Lung (tissue), 12 donors: ENCODE data around the gene CAPN1. TPM values are rescaled to one million over a fixed set of nuclear protein-coding genes. Genes with fewer than 3 reads are reported as not detected.

Experiments
- ATAC-seq: fragments of 200-7000 bp; cut with Tn5 transposase; one replicate; pipeline ENCODE4 v1.9.1; 2020; ENCODE audit warnings: moderate number of reproducible peaks; ENCODE audit not compliant: insufficient read depth, low FRiP score
- DNase-seq, 3 donors: peaks; one replicate each; pipeline ENCODE4 v3.0.0-alpha.2; 2013 to 2017
- H3K27ac ChIP-seq, 2 donors: one replicate each; pipeline ENCODE4 v1.5.1; 2013; ENCODE audit warnings: mild to moderate bottlenecking in 2 of 2, moderate library complexity in 2 of 2, control low read depth in 1 of 2, inconsistent platforms in 1 of 2, low read depth in 1 of 2, low read length in 1 of 2
- H3K27me3 ChIP-seq, 3 donors: one replicate each; pipeline ENCODE4 v1.5.1; 2013; ENCODE audit warnings: low read length in 2 of 3; ENCODE audit not compliant: control insufficient read depth in 3 of 3, insufficient read depth in 3 of 3
- H3K36me3 ChIP-seq, 4 donors: one replicate each; pipeline ENCODE4 v1.5.1; 2013; ENCODE audit warnings: low read length in 4 of 4, mild to moderate bottlenecking in 1 of 4, moderate library complexity in 1 of 4; ENCODE audit not compliant: control insufficient read depth in 4 of 4, insufficient read depth in 4 of 4
- H3K4me1 ChIP-seq, 5 donors: one replicate each; pipeline ENCODE4 v1.5.1; 2013; ENCODE audit warnings: low read length in 5 of 5, mild to moderate bottlenecking in 2 of 5, moderate library complexity in 1 of 5; ENCODE audit not compliant: control insufficient read depth in 5 of 5, insufficient read depth in 5 of 5
- H3K4me3 ChIP-seq: one replicate; pipeline ENCODE4 v1.5.1; 2013; ENCODE audit warnings: mild to moderate bottlenecking, control low read depth, moderate library complexity
- H3K9ac ChIP-seq, 2 donors: one replicate each; pipeline ENCODE4 v1.5.1; 2013; ENCODE audit warnings: low read length in 2 of 2, control low read depth in 1 of 2; ENCODE audit not compliant: insufficient read depth in 1 of 2
- H3K9me3 ChIP-seq, 4 donors: one replicate each; pipeline ENCODE4 v1.5.1; 2013; ENCODE audit warnings: low read length in 3 of 4, mild to moderate bottlenecking in 1 of 4, moderate library complexity in 1 of 4; ENCODE audit not compliant: control insufficient read depth in 4 of 4, insufficient read depth in 3 of 4
- CTCF ChIP-seq: IDR thresholded peaks from 2 replicates; pipeline ENCODE4 v1.5.1; 2012; ENCODE audit warnings: mild to moderate bottlenecking; ENCODE audit errors: control extremely low read depth, extremely low read depth
- WGBS, 2 donors: extraction: QIAGEN DNeasy Blood & Tissue Kit; methylation state at CpG; one replicate each; pipeline ENCODE4 v1.1.7; 2013; 5-methylcytosine and 5-hydroxymethylcytosine counted together
- polyA plus RNA-seq, 2 donors: library from polyadenylated mRNA; stranded (reverse); fragments of 200-250 nt; gene quantifications; one replicate each; pipeline ENCODE4 v1.2.1, GENCODE V29; 2013
- total RNA-seq, 2 donors: library from RNA; depleted of rRNA in 1 of 2; stranded (reverse); fragments of >200 nt in 1 of 2; gene quantifications; one replicate each; pipeline ENCODE4 v1.2.1, GENCODE V29; 2014 to 2021
- donor health status: control.
- donor health status: control.
- donor health status: Bipolar disorder and iron deficiency.
- donor health status: healthy.
- donor health status: DM: yes; HTN: yes; CAD: no.

The CAPN1 gene
- total and polyA plus RNA-seq, 4 donors: 106 to 265 (median 136) TPM

GRCh38 chr11:65187146-65187675 is 5.5 kb downstream of the CAPN1 start:
- no peaks in the 10 kb centered on the region for H3K27me3 ChIP-seq

GRCh38 chr11:65187971-65188461 is 6.3 kb downstream of the CAPN1 start:
- H3K4me1 ChIP-seq: peaks cover 0 to 8% (median under 1%) of the 10 kb centered on the region in 5 donors
- H3K9me3 ChIP-seq: no peaks in the 10 kb centered on the region
- no peak for DNase-seq
- H3K27ac ChIP-seq: no peak overlapping the region
- H3K9ac ChIP-seq: no peak overlapping the region
- no peak overlapping the region for H3K4me3 ChIP-seq
- peaks cover 16 to 50% (median 23%) of the 10 kb centered on the region in 4 donors for H3K36me3 ChIP-seq
- ATAC-seq: no peak
- TF ChIP-seq CTCF: no peak
- 96 to 97% methylated on average over 18 to 20 of the region's 20 CpGs for WGBS, 2 donors
- H3K27me3 ChIP-seq: no peaks in the 10 kb centered on the region

More at GRCh38 chr11:65187146-65187675, 5.5 kb downstream of the CAPN1 start:
- Histone ChIP-seq H3K4me1 (peaks cover 0 to 16% (median 6%) of the 10 kb centered on the region in 5 donors), H3K9ac (no peak overlapping the region), H3K36me3 (peaks cover 16 to 50% (median 23%) of the 10 kb centered on the region in 4 donors), H3K27ac (no peak overlapping the region), H3K4me3 (no peak overlapping the region), H3K9me3 (no peaks in the 10 kb centered on the region)
- DNase-seq: no peak
- ATAC-seq: no peak
- TF ChIP-seq CTCF: no peak
- 94 to 95% methylated on average over 6 of the region's 6 CpGs for WGBS, 2 donors

- H3K4me1 ChIP-seq: peaks cover 0 to 3% (median 0%) of the 10 kb centered on the region in 5 donors
- H3K9ac ChIP-seq: no peak overlapping the region
- no peaks in the 10 kb centered on the region for H3K27me3 ChIP-seq
- no peaks in the 10 kb centered on the region for H3K9me3 ChIP-seq
- ATAC-seq (no peak), DNase-seq (no peak)
- 97 to 98% methylated on average over 18 of the region's 18 CpGs for WGBS, 2 donors
- TF ChIP-seq CTCF: no peak
- no peak overlapping the region for H3K27ac ChIP-seq
- no peak overlapping the region for H3K4me3 ChIP-seq
- peaks cover 16 to 50% (median 23%) of the 10 kb centered on the region in 4 donors for H3K36me3 ChIP-seq
These were observed 6.8 kb downstream of the CAPN1 start for GRCh38 chr11:65188486-65188885.
